HG03159 (cell line): ENCODE data around the gene GAS2L3.
"Not testable (repeated sequence)": the region's sequence is repeated elsewhere in the genome, so short reads cannot be mapped to it uniquely, and the experiment has no call there.

Experiments
- ATAC-seq: cut with Tn5 transposase; IDR thresholded peaks from one replicate; pipeline ENCODE4 v1.9.1; 2021; ENCODE audit warnings: mild to moderate bottlenecking, moderate library complexity; ENCODE audit not compliant: unreplicated experiment

The GAS2L3 gene

DNA sequence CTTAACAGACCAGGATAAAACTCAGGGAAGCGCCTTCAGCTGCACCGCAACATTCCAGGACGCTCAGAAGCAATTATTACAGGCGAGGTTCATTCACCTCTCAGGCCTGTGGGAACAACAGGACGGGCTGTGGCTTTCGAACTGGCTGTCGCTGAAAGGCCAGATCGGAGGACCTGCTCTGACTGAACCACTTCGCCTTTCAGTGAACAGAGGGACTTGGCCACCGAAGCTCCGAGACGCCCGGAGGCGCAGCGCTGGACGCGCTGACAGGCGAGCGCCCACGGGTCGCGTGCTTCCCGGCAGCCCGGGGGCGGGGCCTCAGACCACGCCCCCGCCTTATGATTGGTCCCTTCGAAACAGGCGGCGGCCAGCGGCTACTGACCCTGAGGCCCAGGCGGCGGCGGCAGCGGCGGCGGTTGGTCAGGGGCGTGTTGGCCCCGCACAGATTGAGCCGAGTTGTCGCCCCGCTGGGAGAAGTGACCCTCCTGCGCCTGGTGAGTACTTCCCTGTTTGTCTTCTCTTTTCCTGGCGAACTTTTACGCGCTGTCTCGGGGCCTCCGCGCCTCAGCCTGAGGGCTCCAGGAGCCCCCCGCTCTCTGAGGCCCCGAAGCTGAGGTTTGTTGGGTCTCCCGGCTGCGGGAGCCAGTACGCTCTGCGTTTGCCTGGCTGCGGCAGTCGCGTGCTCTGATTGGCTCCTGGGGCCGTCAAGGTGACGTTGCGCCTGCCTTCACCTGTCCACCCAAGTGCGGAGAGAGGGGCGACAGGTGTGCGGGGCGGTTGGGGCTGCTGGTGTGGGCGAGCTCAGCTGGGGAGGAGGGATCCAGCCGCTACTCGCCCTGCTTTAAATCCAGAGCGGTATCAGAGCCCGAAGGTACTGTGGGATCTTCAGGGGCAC is at the start of gene GAS2L3:
Gene GAS2L3 (plus strand): TSS at position 393 of the 895 bp plus-strand sequence. CDS start 21,221 bp downstream, outside the sequence.
- ATAC-seq = peak; percentile 99

DNA sequence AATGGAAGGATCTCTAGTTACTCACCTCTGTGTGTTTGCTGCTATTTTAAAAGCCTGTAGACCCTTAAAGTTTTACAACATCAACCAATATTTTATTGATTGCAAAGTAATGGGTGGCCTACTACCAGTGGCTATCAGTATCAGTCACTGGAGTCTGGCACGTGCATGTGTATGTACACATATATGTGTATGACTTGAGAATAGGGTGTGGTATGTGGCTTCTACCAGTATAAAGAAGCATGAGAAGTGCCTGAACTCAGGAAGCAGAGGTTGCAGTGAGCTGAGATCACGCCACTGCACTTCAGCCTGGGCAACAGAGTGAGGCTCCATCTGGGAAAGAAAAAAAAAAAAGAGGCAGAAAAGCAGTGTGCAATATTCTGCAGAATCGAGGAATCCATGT is 45.5 kb upstream of the GAS2L3 start:
- no peak for ATAC-seq

DNA sequence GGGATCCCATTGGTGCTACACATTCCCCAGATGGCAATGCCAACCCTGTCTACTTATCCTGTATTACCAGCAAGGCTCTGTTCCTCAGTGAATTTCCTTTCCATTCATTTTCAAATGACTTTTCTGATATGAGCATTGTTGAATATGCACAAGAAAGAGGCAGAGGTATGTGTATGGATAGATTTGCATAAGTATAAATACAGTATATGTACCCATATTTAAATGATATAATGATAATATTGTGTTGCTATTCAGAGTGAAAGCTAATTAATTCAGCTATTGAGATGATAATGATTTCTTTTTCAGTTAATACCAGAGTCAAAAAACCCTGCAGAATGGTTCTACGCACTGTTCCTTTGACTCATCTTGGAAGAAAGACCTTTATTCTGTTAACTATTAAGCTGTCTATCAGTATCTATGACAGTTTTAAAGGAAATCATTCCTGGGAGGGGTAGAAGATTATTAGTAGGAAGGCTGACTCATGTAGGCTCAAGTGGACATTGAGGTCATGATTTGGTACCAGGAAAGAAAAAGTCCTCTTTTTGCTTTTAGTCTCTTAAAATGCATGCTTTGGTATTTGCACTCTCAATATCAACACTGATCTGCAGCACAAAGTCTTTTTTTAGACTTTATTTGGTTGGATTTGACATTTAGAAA is 44.9 kb upstream of the GAS2L3 start:
- ATAC-seq = no peak

DNA sequence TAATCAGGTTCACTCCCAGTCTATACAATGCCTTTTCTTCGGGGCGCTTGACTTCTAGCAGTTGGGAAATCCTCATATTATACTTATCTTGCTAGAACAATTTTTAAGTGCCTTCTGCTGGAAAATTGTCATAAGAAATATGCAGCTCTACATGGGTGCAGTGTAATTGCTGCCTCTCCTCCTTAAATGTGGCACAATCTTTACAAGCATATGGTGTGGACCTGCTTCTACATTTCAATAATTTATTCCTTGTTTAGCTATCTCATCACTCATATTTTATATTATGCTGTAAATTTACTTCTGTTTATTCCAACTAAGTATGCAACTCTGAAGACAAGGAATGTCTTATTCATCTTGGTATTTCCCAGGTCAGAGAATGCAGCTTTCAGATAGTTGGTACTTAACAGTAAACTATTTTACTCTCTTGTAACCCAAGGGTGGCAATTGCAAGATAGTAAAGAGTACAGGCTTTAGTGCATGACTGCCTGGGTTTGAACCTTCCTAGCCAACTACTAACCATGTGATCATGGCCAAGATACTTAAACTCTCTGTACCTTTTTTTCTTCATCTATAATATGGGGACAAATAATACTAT is 43.6 kb upstream of the GAS2L3 start:
- ATAC-seq = no peak

DNA sequence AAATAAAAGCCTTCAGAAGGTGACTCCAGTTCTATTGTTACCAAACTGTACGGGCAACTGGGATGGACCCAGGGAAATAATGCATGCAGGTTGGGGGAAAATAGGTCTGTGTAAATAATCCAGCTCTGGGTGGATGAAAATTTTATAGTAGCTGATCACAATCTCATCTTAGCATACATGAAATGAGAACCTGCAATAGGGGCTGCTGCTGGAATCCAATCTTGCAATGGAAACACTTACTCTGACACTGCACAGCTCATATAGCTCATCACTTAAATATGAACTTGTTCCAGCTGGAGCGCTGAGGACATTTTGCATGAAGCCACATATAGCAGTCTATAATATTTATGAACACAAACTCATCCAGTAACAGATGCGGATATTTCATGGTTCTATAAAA is 40.1 kb upstream of the GAS2L3 start:
- no peak for ATAC-seq

DNA sequence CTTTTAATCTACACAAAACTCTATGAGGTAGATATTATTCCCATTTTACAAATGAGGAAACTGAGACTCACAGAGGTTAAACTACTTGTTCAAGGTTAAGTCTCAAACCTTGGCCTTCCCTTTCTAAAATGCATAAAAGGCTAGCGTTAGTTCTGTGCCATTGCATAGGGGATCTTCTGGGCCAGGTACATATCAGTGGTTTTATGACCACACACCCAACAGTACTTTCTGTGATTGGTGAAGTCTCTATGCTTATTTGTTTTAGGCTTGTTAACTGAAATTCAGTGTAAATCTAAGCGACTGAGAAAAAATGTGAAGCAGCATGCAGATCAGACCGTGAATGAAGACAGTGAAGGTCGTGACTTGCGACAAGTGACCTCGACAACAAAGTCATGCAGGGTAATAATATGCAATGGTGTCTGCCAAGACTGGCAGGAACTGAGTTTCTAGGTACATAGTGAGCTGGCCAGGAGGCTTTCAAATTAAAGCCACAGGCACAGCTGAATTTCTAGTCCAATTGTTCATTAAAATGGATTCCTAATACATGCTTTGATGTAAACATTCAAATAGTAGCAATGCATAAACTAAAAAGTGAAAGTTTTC is 38.8 kb upstream of the GAS2L3 start:
- ATAC-seq = no peak

DNA sequence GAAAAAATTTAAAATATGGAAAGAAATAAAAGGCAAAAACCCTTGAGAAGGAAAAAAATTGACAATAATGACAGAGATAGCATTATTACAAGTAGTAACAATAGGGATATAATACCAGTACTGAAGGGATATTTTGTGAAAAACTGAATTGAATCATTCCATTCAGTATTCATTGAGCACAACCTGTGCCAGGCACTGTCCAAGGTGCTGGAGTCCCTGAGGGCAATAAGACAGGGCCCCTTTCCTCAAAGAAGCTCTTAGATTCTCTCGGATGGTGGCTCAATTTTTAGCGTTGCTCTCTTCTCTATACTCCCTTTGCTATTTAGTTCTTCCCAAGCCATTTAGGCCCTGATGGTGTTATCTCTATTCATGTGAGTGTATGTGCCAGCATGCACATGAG is 34.3 kb upstream of the GAS2L3 start:
- no peak for ATAC-seq

DNA sequence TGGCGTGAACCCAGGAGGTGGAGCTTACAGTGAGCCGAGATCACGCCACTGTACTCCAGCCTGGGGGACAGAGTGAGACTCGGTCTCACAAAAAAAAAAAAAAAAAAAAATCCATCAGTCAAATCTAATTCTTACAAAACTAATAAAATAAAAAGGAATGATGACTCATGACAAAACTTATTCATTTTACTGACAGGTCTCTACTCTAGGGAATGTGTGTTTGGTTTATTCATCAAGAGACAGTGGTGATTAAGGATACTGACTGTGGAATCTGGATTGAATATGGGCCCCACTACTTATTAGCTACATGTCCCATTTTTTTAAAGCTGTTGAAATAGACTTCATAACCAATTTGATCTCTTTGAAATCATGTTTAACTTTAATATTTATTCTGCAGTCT is 29.3 kb upstream of the GAS2L3 start:
- ATAC-seq = no peak

DNA sequence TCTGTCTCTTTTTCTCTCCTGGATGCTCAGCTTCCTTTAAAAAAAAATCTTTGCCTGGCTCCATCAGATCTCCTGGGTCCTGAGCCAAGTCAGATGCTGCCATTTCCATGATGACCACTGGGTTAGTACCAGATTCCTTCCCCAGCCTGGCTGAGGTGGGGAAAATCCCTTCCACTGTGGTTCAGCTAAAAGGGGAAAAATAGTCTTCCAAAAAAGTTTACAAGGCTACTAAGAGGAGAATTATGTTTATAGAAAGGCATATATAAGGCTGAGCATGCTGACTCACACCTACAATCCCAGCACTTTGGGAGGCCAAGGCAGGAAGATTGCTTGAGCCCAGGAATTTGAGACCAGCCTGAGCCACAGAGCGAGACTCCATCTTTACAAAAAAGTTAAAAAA is 28.4 kb upstream of the GAS2L3 start:
- no peak for ATAC-seq

DNA sequence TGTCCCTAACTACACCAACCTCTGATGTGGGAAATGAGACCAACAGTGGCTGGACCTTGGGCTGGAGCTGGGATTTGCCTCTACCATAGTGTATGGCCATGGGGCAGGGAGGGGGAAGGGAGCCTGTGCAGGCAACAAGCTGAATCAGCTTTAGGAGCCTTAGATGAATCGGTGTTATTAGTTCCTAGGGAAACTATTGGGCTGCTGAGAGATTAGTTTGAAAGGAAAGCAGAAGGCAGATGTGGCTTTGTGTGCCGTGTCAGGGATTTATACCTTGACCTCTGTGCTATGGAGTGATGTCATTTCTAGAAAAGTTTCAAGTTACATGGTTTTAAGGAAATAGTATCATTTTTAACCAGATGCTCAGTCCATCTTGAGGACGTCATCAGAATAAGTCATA is 19.5 kb upstream of the GAS2L3 start:
- ATAC-seq = no peak

DNA sequence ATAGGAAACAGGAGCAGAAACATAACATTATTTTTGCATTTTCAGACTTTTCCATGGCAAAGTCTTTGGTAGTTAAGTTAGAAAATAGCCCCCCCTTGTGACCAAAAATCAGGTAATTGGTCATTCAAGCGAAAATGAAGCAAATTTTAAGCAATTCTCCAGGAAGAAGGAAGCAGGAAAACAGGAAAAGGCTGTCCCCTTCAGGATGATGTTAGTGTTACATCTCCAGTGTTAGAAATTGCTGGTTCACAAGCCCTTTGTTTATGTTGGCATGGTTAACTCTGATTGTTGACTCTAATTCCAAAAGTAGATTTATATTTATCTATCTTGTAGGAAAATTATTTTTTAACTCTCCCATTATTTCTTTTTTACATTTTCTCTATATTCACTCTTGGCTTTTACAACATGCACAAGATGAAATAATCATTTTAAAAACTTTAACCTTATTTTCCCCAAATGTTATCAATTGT is 18.8 kb upstream of the GAS2L3 start:
- no peak for ATAC-seq

DNA sequence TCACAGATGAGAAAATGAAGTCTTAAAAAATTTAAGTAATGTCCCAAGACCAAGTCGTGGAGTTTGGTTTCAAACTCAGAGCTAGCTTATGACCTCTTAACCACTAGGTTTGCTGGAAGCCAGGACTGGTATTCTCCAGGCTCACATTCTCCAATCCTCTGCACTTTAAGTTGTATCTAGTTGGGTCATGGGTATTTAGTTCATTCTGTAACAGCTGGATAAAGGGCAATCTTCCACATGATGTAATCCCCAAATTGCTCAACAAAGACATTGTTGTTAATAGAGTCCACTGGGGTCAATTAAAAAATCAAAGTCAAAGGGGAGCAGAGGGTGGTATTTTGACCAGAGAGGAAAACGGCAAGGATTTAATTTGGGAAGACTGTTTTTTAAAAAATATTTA is 17.8 kb upstream of the GAS2L3 start:
- no peak for ATAC-seq

DNA sequence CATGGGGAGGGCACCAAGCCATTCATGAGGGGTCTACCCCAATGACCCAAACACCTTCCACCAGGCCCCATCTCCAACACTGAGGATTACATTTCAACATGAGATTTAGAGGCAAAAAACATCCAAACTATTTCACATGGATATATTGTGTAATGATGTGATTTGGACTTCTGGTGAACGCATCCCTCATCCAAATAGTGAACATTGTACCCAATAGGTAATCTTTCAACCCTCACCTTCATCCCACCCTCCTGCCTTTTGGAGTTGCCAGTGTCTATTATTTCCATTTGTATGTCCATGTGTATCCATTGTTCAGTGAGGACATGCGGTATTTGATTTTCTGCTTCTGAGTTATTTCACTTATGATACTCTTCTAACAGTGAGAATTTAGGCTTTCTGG is 16.1 kb upstream of the GAS2L3 start:
- ATAC-seq = no peak

DNA sequence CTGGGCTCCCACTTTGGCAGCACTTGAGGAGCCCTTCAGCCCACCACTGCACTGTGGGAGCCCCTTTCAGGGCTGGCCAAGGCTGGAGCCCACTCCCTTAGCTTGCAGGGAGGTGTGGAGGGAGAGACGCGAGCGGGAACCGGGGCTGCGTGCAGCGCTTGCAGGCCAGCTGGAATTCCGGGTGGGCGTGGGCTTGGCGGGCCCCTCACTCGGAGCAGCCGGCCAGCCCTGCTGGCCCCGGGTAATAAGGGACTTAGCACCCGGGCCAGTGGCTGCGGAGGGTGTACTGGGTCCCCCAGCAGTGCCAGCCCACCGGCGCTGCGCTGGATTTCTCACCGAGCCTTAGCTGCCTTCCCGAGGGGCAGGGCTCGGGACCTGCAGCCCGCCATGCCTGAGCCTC is 14.2 kb upstream of the GAS2L3 start:
- ATAC-seq = not testable (repeated sequence)

DNA sequence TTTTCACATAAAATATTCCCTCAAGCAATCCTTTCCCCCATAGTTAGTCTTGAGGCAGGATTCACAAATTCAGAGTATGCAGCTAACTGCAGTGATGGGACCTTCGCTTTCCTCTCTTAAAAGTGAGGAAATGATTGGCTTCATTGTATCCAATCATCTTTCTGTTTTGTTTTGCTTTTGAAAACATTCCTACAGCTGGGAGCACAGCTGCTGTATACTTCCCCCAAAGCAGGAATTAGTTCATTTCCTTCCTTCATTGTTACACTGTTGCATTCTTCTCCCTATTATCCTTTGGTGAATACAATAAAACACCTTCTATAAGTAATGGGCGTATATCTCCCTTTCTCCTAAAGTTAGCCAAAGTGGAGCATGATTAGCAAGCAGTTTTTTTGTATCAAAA is 9.4 kb upstream of the GAS2L3 start:
- ATAC-seq = no peak

DNA sequence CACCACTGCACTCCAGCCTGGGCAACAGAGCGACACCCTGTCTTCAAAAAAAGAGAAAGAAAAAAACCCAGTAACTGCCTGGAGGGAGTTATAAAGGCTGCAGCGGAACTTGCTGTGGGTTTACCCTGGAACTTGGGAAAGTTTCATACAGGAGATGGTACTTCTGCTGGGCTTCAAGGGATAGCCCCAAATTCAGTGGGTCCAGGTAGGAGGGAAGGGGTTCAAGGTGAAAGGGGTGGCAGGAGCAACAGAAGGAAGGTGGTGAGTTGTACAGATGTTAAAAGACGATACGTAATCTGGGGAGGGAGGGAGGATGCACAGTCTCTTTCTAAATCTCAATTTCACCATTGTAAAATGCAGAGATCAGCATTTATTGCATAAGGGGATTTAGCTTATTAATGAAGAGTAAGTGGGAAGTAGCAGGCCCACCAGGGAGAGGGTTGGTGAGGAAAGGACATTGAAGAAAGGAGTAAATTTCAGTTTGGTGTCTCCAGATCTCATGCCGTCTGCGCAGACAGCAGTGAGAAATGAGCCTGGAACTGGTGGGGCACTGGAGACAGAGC is 8.5 kb upstream of the GAS2L3 start:
- ATAC-seq = no peak

DNA sequence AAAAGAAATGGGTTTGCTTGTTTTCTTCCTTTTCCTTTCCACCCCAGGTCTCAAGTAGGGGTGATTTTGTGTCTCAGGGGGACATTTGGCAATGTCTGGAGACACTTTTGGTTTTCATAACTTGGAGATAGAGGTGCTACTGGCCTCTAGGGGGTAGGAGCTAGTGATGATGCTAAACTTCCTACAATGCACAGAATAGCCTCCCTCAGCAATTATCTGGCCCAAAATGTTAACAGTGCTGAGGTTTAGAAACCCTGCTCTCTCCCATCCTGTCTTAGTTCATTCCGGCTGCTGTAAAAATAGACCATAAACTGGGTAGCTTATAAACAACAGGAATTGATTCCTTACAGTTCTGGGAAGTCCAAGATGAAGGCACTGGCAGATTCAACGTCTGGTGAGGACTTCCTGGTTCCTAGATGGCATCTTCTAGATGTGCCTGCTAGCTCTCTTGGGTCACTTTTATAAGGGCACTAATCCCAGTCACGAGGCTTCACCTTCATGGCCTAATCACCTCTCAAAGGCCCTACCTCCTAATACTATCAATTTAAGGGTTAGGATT is 7.4 kb upstream of the GAS2L3 start:
- no peak for ATAC-seq

DNA sequence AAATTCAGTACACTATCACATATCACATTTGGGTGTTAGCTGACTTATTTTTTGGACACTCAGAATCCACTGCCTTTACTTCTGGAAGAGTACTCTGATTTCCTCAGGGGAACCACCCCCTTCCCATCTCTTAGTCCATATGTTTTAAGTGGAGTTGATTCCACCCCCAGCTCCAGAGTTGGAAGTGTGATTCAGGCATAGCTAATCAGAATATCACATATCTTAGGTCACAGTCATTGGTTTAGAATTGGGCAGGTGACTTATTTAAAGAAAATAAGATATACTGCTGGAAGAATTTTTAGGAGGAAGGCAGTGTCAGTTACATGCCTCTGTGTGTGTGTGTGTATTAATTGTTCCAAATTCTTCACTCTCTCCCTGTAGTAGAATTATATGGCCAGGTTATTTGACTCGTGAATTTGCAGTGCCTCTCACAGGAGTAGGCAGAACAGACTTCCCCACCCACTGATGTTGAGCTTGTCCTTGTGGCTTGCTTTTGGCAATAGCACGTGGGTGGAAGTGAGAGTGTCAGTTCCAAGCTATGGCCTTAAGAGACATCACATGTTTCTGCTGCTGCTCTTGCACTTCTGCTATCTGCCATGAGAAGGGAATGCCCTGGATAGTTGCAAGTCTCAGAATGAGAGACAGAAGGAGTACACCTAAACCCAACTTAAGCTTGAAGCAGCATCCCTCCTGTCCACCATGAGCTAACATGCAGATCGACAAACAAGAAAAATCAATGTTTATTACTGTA is 6.4 kb upstream of the GAS2L3 start:
- peak; percentile 95 for ATAC-seq

DNA sequence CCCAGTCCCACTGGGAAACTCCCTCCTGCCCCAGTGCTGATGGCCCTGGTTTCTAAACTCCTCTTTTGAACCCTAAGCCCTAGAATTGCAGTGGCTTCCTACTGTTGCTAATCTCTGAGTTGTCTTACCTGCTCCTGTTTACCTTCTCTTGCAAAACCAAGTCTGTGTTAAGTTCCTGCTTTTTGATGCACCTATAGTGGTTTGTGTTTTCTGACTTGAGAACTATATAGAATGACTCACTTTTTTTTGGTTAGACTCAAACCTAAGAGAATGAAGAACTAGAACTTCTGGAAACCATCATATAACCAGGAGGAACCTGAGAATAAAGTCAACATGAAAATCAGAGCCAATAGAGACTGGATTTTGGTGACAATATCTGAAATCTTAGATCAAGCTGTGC is 5.5 kb upstream of the GAS2L3 start:
- ATAC-seq = peak; percentile 36

DNA sequence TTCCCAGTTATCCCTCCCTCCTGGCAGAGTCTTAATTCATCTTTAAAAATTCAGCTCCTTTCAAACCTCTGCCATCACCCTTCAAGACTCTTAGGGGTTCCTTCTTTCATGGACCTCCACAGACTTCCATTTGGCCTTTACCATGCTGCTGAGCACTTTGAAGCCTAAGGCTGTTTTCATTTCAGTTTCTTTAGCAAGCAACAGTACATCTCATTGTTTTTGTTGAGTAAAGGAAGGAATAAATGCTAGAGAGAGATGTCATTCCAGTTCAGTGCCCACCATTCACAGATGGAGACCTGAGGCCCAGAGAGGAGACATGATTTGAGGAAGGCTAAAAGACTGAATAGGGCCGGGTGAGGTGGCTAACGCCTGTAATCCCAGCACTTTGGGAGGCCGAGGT is 1.3 kb upstream of the GAS2L3 start:
- no peak for ATAC-seq
